ENCODE measurements around the gene KIAA0232. TPM values are rescaled to one million over a fixed set of nuclear protein-coding genes. Genes with fewer than 3 reads are reported as not detected.

KIAA0232 gene
- total RNA-seq, 1 donor from 2014 or later, result 20.9 TPM

GRCh38 chr4:6917461-6918271, 135.1 kb downstream of the KIAA0232 start:
- TF ChIP-seq CTCF (conservative IDR thresholded peaks at IDR 0.05; ENCODE audit: low read depth, low read length), result peak; percentile 62
- peak; percentile 31 for DNase-seq (ENCODE audit: low read depth)

DNA sequence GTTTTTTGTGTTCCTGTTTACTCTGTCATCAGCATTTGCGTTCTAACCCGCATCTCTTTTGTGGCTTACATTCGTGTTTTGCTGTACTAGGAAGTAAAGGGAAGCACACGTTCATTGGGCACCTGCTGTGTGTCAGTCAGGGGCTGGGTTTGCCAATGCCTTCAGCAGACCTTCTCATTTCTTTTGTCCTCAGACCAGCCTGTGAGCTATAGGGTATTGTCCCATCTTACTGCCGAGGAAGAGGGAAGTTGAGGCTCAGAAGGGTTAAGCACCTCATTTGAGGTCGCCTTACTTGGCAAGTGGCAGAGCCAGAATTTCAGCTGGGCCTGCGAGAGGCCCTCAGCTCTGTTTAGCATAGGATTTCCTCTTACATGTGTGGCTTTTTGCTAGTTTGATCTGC, 135.8 kb downstream of the KIAA0232 start:
- H3K4me3 ChIP-seq (ENCODE audit: low read depth, low read length), result no peak overlapping the region
- TF ChIP-seq CTCF (conservative IDR thresholded peaks at IDR 0.05; ENCODE audit: low read depth, low read length), result no peak
- DNase-seq (ENCODE audit: low read depth), result no peak

More at GRCh38 chr4:6917461-6918271, 135.1 kb downstream of the KIAA0232 start:
- peak overlapping the region; percentile 12 for H3K4me3 ChIP-seq (ENCODE audit: low read depth, low read length)

DNA sequence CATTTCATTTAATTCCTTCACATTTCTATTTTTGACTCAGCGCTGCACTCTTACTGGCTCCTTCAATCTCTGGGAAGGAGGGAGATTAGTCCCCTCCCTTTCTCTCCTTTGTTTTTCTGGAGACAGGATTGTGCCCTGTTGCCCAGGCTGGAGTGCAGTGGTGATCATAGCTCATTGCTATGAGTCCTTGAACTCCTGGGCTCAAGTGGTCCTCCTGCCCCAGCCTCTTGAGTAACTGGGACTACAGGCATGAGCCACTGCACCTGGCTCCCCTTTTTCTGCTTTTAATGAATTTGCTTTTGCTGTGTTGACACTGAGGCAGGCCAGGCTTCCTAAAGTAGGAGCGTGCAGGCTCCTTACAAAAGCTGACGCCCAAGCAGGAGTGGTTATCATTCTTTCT, 137.6 kb downstream of the KIAA0232 start:
- H3K4me3 ChIP-seq (ENCODE audit: low read depth, low read length), result no peak overlapping the region
- TF ChIP-seq CTCF (conservative IDR thresholded peaks at IDR 0.05; ENCODE audit: low read depth, low read length), result no peak
- no peak for DNase-seq (ENCODE audit: low read depth)

DNA sequence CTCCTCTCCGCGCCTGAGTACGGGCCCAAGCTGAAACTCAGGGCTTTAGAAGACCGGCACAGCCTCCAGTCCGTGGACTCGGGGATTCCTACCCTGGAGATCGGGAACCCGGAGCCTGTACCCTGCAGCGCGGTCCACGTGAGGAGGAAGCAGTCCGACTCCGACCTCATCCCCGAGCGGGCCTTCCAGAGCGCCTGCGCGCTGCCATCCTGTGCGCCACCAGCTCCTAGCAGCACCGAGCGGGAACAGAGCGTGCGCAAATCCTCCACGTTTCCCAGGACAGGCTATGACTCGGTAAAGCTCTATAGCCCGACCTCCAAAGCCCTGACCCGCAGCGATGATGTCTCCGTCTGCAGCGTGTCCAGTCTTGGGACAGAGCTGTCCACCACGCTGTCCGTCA, 141.0 kb downstream of the KIAA0232 start:
- H3K4me3 ChIP-seq (ENCODE audit: low read depth, low read length), result no peak overlapping the region
- TF ChIP-seq CTCF (conservative IDR thresholded peaks at IDR 0.05; ENCODE audit: low read depth, low read length), result no peak
- DNase-seq (ENCODE audit: low read depth), result no peak

DNA sequence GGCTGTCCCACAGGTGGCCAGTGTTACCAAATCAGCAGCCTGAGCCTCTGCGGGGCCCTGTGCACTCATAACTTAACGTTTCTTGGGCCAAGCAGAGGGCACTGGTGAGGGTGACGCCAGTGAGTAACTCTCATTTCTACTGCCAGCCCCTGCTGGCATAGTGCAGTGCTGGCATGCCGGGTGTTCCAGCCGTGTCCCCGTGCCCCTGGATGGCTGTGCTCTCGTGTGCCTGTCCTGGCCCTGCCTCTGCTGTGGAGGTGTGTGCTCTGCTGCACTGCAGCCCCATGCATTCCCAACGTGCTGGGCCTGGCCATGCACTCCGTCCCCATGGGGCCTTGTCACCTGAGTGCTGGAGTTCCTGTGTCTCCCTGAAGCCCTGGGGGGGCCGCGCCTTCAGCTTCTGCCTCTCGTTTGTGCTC, 141.8 kb downstream of the KIAA0232 start:
- no peak for DNase-seq (ENCODE audit: low read depth)
- TF ChIP-seq CTCF (conservative IDR thresholded peaks at IDR 0.05; ENCODE audit: low read depth, low read length), result no peak
- H3K4me3 ChIP-seq (ENCODE audit: low read depth, low read length), result no peak overlapping the region

GRCh38 chr4:6925357-6925836, 142.9 kb downstream of the KIAA0232 start:
- no peak for TF ChIP-seq CTCF (conservative IDR thresholded peaks at IDR 0.05; ENCODE audit: low read depth, low read length)
- H3K4me3 ChIP-seq (ENCODE audit: low read depth, low read length), result no peak overlapping the region
- no peak for DNase-seq (ENCODE audit: low read depth)

- H3K4me3 ChIP-seq (ENCODE audit: low read depth, low read length), result no peak overlapping the region
- DNase-seq (ENCODE audit: low read depth), result no peak
- TF ChIP-seq CTCF (conservative IDR thresholded peaks at IDR 0.05; ENCODE audit: low read depth, low read length), result no peak
Measured at GRCh38 chr4:6926081-6926480, 143.6 kb downstream of the KIAA0232 start.
